GM21723 (cell line): ENCODE data around the gene FAM98B.

Experiments used
- ATAC-seq: cut with Tn5 transposase; IDR thresholded peaks from one replicate; pipeline ENCODE4 v1.9.1; 2021; ENCODE audit warnings: mild to moderate bottlenecking, moderate library complexity; ENCODE audit not compliant: unreplicated experiment

The FAM98B gene

GRCh38 chr15:38504680-38505467, 50.9 kb downstream of the FAM98B start:
- ATAC-seq = no peak

- no peak for ATAC-seq
Measured at GRCh38 chr15:38506997-38507396, 53.1 kb downstream of the FAM98B start.

GRCh38 chr15:38507570-38507969, 53.6 kb downstream of the FAM98B start:
- ATAC-seq = no peak

GRCh38 chr15:38508647-38509046, 54.7 kb downstream of the FAM98B start:
- no peak for ATAC-seq

GRCh38 chr15:38509152-38509551, 55.2 kb downstream of the FAM98B start:
- no peak for ATAC-seq

- no peak for ATAC-seq
Measured at GRCh38 chr15:38512901-38513300, 59.0 kb downstream of the FAM98B start.

GRCh38 chr15:38514601-38515000, 60.7 kb downstream of the FAM98B start:
- ATAC-seq = no peak

GRCh38 chr15:38516626-38517025, 62.7 kb downstream of the FAM98B start:
- no peak for ATAC-seq

GRCh38 chr15:38517312-38517975, 63.5 kb downstream of the FAM98B start:
- ATAC-seq = no peak

GRCh38 chr15:38518084-38518483, 64.2 kb downstream of the FAM98B start:
- no peak for ATAC-seq

- ATAC-seq = no peak
Measured at GRCh38 chr15:38520035-38520434, 66.1 kb downstream of the FAM98B start.

- ATAC-seq = no peak
Measured at GRCh38 chr15:38521316-38521715, 67.4 kb downstream of the FAM98B start.

GRCh38 chr15:38522922-38523321, 69.0 kb downstream of the FAM98B start:
- no peak for ATAC-seq

GRCh38 chr15:38524156-38524555, 70.2 kb downstream of the FAM98B start:
- ATAC-seq = no peak

- no peak for ATAC-seq
Measured at GRCh38 chr15:38525489-38525888, 71.6 kb downstream of the FAM98B start.

- ATAC-seq = no peak
Measured at GRCh38 chr15:38526158-38526557, 72.2 kb downstream of the FAM98B start.

GRCh38 chr15:38528294-38528693, 74.4 kb downstream of the FAM98B start:
- no peak for ATAC-seq

GRCh38 chr15:38530113-38530512, 76.2 kb downstream of the FAM98B start:
- no peak for ATAC-seq

- no peak for ATAC-seq
Measured at GRCh38 chr15:38531509-38531908, 77.6 kb downstream of the FAM98B start.

- no peak for ATAC-seq
Measured at GRCh38 chr15:38532728-38533127, 78.8 kb downstream of the FAM98B start.

- no peak for ATAC-seq
Measured at GRCh38 chr15:38533416-38533915, 79.5 kb downstream of the FAM98B start.

- no peak for ATAC-seq
Measured at GRCh38 chr15:38533926-38534325, 80.0 kb downstream of the FAM98B start.
